CD4-positive, alpha-beta T cell (primary cell): Measurements from ENCODE around the gene TNNT2. TPM values are rescaled to one million over a fixed set of nuclear protein-coding genes. Genes with fewer than 3 reads are reported as not detected.

ENCODE experiments used
- ATAC-seq: fragments of 200-7000 bp; cut with Tn5 transposase; one replicate; pipeline ENCODE4 v1.10.0; 2022; ENCODE audit warnings: mild to moderate bottlenecking; ENCODE audit not compliant: poor library complexity
- CTCF ChIA-PET: fragments of 350-600 bp; sonication (Branson Sonifier 250); formaldehyde crosslinking; loops from one replicate; lab custom pipeline; 2021; ENCODE audit warnings: antibody characterized with exemption, inconsistent platforms; lab: Charles Lee
- POLR2A ChIA-PET: fragments of 350-600 bp; sonication (Branson Sonifier 250); formaldehyde crosslinking; loops from one replicate; lab custom pipeline; 2021; ENCODE audit warnings: antibody characterized with exemption, inconsistent platforms; lab: Charles Lee
- DNase-seq, 14 experiments: peaks; one replicate each; pipeline ENCODE4 v3.0.0-alpha.2; 2013 to 2020; ENCODE audit warnings: mixed read lengths in 2 of 14
- H3K27ac ChIP-seq, 2 donors: one replicate each; pipeline versions ENCODE4 v1.5.1 to v1.7.0; 2013; ENCODE audit warnings: low read length in 2 of 2, low read depth in 1 of 2, mild to moderate bottlenecking in 1 of 2
- H3K27me3 ChIP-seq, 2 experiments: 1 replicate in 1 of 2; 2 replicates in 1 of 2; pipeline versions ENCODE4 v1.6.1 to v1.7.0; 2013; ENCODE audit warnings: low read length in 2 of 2, control low read depth in 1 of 2, mild to moderate bottlenecking in 1 of 2, moderate library complexity in 1 of 2; ENCODE audit not compliant: insufficient read depth in 2 of 2, control insufficient read depth in 1 of 2
- H3K36me3 ChIP-seq: one replicate; pipeline ENCODE4 v1.6.1; 2013; ENCODE audit warnings: low read length, control low read depth; ENCODE audit not compliant: insufficient read depth
- H3K4me1 ChIP-seq: one replicate; pipeline ENCODE4 v1.6.1; 2013; ENCODE audit warnings: low read length, control low read depth; ENCODE audit not compliant: insufficient read depth
- H3K4me3 ChIP-seq: one replicate; pipeline ENCODE4 v1.5.1; 2013; ENCODE audit warnings: mild to moderate bottlenecking, low read length, moderate library complexity
- H3K9me3 ChIP-seq, 2 experiments: 1 replicate in 1 of 2; 2 replicates in 1 of 2; pipeline versions ENCODE4 v1.6.1 to v1.7.0; 2013; ENCODE audit warnings: low read length in 2 of 2, mild to moderate bottlenecking in 2 of 2, control low read depth in 1 of 2, moderate library complexity in 1 of 2; ENCODE audit not compliant: control insufficient read depth in 1 of 2, insufficient read depth in 1 of 2
- H3K27ac Mint-ChIP-seq: one replicate; pipeline ENCODE4 v1.8.0; 2020; ENCODE audit warnings: mixed read lengths
- H3K27me3 Mint-ChIP-seq: one replicate; pipeline ENCODE4 v1.8.0; 2021; ENCODE audit warnings: mixed read lengths
- H3K36me3 Mint-ChIP-seq: one replicate; pipeline ENCODE4 v1.8.0; 2021; ENCODE audit warnings: low read depth, mixed read lengths
- H3K4me1 Mint-ChIP-seq: one replicate; pipeline ENCODE4 v1.8.0; 2021; ENCODE audit warnings: low read depth, mixed read lengths
- H3K4me3 Mint-ChIP-seq: one replicate; pipeline ENCODE4 v1.8.0; 2020; ENCODE audit warnings: mild to moderate bottlenecking, mixed read lengths
- H3K9me3 Mint-ChIP-seq: one replicate; pipeline ENCODE4 v1.8.0; 2020; ENCODE audit warnings: mixed read lengths
- intact Hi-C, 2 experiments: fragments of 100-400 bp; cut with DNase I in 1 of 2; cut with micrococcal nuclease in 1 of 2; formaldehyde crosslinking; loops; one replicate each; pipeline versions ENCODE4 v1.15.1 to v1.9.0; 2023 to 2025; cut with DNase I, micrococcal nuclease
- total RNA-seq, 174 experiments: library from RNA in 2 of 174; stranded (reverse) in 2 of 174; gene quantifications; one replicate each; pipeline ENCODE4 v1.2.3 and lab custom pipeline; 2021 to 2026
- TF ChIP-seq, protein P1 (sequence below): fragments of 200-600 bp; IDR thresholded peaks from one replicate; pipeline ENCODE4 v1.8.0; 2022; ENCODE audit warnings: antibody characterized with exemption, mild to moderate bottlenecking

Gene TNNT2
- total RNA-seq, 2 experiments from 2014 or later: not detected

DNA sequence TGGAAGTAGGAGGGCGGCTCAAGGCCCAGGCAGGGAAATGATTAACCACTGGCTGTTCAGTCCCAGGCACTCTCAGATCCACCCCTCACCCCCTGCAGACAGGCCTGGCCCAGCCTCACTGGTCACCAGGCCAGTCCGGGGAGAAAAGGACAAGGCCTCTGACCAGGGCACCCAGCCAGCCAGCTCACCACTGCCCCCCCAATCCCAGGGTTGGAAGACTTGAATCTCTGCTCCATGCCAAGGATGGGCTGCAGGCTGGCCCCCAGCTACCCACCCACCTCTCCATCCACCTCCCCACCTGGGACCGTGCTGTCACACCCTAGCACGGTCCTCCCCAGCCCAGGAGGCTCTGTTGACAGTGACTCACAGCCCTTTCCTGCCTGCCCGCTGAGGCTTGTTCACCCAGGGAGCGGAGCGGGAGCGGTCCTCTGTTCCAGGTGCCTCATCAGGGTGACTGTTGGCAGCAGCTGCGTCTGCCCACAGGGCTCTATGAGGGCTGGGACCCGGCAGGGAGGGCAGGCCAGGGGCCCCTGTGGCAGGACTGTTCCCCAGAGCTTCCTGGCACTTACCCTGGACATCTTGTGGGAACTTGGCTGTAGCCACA is 19.5 kb upstream of the TNNT2 start:
- POLR2A ChIA-PET: no interaction called here
- no peaks in the 10 kb centered on the region for H3K9me3 Mint-ChIP-seq
- no peak for ATAC-seq

DNA sequence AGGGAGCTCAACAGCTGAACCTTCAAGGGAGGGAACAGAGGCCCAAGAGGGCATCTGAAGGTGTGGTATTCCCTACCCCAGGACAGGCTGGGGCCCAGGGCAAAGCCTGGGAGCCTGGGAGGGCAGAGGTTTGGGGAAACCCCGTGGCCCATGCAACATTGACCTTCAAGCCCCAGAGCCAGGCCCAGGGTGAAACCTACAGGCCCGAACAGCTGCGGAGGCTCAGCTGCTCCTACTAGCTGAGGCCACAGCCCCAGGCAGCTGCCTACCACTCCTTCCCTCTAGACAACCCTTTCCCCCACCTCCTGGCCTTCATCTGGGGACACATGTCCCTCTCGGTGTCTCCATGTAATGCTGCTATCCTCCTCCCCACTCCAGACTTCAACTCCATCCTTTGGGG is 18.5 kb upstream of the TNNT2 start:
- peaks cover 50% of the 10 kb centered on the region for H3K27me3 Mint-ChIP-seq
- DNase-seq (no peak), ATAC-seq (no peak)
- H3K36me3 Mint-ChIP-seq: no peaks in the 10 kb centered on the region
- Histone ChIP-seq H3K27me3 (peaks cover 25 to 27% of the 10 kb centered on the region in 2 experiments), H3K36me3 (no peaks in the 10 kb centered on the region), H3K4me3 (no peak overlapping the region), H3K4me1 (peaks cover 7% of the 10 kb centered on the region), H3K9me3 (no peaks in the 10 kb centered on the region), H3K27ac (no peak overlapping the region)
- peaks cover 4% of the 10 kb centered on the region for H3K4me1 Mint-ChIP-seq
- H3K27ac Mint-ChIP-seq: no peak overlapping the region
- CTCF ChIA-PET: no interaction called here
- intact Hi-C loops: no loop called here
- H3K9me3 Mint-ChIP-seq: no peaks in the 10 kb centered on the region
- no peak overlapping the region for H3K4me3 Mint-ChIP-seq
- TF ChIP-seq, protein P1, sequence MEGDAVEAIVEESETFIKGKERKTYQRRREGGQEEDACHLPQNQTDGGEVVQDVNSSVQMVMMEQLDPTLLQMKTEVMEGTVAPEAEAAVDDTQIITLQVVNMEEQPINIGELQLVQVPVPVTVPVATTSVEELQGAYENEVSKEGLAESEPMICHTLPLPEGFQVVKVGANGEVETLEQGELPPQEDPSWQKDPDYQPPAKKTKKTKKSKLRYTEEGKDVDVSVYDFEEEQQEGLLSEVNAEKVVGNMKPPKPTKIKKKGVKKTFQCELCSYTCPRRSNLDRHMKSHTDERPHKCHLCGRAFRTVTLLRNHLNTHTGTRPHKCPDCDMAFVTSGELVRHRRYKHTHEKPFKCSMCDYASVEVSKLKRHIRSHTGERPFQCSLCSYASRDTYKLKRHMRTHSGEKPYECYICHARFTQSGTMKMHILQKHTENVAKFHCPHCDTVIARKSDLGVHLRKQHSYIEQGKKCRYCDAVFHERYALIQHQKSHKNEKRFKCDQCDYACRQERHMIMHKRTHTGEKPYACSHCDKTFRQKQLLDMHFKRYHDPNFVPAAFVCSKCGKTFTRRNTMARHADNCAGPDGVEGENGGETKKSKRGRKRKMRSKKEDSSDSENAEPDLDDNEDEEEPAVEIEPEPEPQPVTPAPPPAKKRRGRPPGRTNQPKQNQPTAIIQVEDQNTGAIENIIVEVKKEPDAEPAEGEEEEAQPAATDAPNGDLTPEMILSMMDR: no peak
- POLR2A ChIA-PET: no interaction called here

More for the DNA sequence above, 19.5 kb upstream of the TNNT2 start:
- TF ChIP-seq, protein P1: no peak
- Histone ChIP-seq H3K9me3 (no peaks in the 10 kb centered on the region), H3K27me3 (peaks cover 26 to 28% of the 10 kb centered on the region in 2 experiments), H3K27ac (no peak overlapping the region), H3K36me3 (no peaks in the 10 kb centered on the region), H3K4me1 (peaks cover 7% of the 10 kb centered on the region), H3K4me3 (no peak overlapping the region)
- DNase-seq: no peak
- Mint-ChIP-seq H3K27ac (no peak overlapping the region), H3K27me3 (peaks cover 50% of the 10 kb centered on the region), H3K4me3 (no peak overlapping the region), H3K4me1 (peaks cover 4% of the 10 kb centered on the region), H3K36me3 (no peaks in the 10 kb centered on the region)
- CTCF ChIA-PET: no interaction called here
- intact Hi-C loops: no loop called here

DNA sequence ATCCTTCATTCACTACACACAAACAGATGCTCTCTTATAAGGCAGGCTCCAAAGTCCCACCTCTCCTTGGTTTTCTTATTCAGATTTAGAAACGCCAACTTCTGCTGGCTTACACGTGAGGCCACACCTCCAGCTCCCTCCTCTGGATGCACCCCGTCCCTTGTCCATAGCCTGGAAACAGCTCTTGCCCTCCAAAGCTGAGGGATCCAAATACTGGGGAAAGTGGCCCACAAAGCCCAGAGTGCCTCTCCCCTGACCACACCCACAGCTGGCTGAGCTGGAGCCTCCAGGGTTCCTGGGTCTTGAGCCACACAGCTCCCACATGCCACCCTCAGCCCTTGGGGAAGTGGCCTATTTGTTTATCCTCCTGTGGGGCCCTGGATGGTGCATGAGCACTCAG is 17.1 kb upstream of the TNNT2 start:
- no peaks in the 10 kb centered on the region for H3K9me3 Mint-ChIP-seq
- H3K27me3 Mint-ChIP-seq: peaks cover 50% of the 10 kb centered on the region
- CTCF ChIA-PET: interaction anchor here (1.1 kb wide), 1 partner anchor 149 kb away, joined by 3 read pairs; no protein-coding TSS in a partner anchor
- Histone ChIP-seq H3K27ac (no peak overlapping the region), H3K27me3 (peaks cover 11 to 18% of the 10 kb centered on the region in 2 experiments), H3K4me1 (peaks cover 6% of the 10 kb centered on the region), H3K4me3 (no peak overlapping the region), H3K36me3 (no peaks in the 10 kb centered on the region), H3K9me3 (no peaks in the 10 kb centered on the region)
- H3K4me1 Mint-ChIP-seq: no peaks in the 10 kb centered on the region
- H3K27ac Mint-ChIP-seq: no peak overlapping the region
- TF ChIP-seq, protein P1: no peak
- no peak overlapping the region for H3K4me3 Mint-ChIP-seq
- DNase-seq: no peak
- intact Hi-C loops: no loop called here
- ATAC-seq: no peak
- no peaks in the 10 kb centered on the region for H3K36me3 Mint-ChIP-seq
- POLR2A ChIA-PET: no interaction called here
